ENCODE measurements around the gene APOC4. TPM values are rescaled to one million over a fixed set of nuclear protein-coding genes. Genes with fewer than 3 reads are reported as not detected.

The APOC4 gene
- total and polyA plus RNA-seq, 8 donors = 0.33 TPM; not detected in 7

- no peaks in the 10 kb centered on the region for H3K9me3 ChIP-seq
- no peak for DNase-seq
- peaks cover 16 to 50% (median 29%) of the 10 kb centered on the region in 4 donors for H3K4me1 ChIP-seq
- no peaks in the 10 kb centered on the region for H3K27me3 ChIP-seq
- H3K36me3 ChIP-seq = peaks cover 21 to 67% (median 59%) of the 10 kb centered on the region in 4 donors
- no peak for TF ChIP-seq EP300 (IDR thresholded peaks at IDR 0.05)
- no peak for TF ChIP-seq POLR2AphosphoS5 (IDR thresholded peaks at IDR 0.05)
- TF ChIP-seq CTCF (IDR thresholded peaks at IDR 0.05) = no peak
- no peak for TF ChIP-seq POLR2A (IDR thresholded peaks at IDR 0.05)
- 79 to 91% (median 87%) methylated on average over 7 to 8 of the region's 8 CpGs for WGBS, 5 donors
- no peak overlapping the region for H3K4me3 ChIP-seq
- H3K27ac ChIP-seq = no peak overlapping the region
- intact Hi-C loops (cut with DNase I; ENCODE audit: low total_unique reads) = no loop called here
Observed at GRCh38 chr19:44960906-44961728, 19.1 kb downstream of the APOC4 start.

- no peak for TF ChIP-seq EP300 (IDR thresholded peaks at IDR 0.05)
- no peak for TF ChIP-seq POLR2A (IDR thresholded peaks at IDR 0.05)
- TF ChIP-seq POLR2AphosphoS5 (IDR thresholded peaks at IDR 0.05) = no peak
- TF ChIP-seq CTCF (IDR thresholded peaks at IDR 0.05) = no peak
- WGBS, 5 donors = 83 to 93% (median 89%) methylated on average over 8 of the region's 8 CpGs
- peaks cover 9 to 42% (median 22%) of the 10 kb centered on the region in 4 donors for H3K4me1 ChIP-seq
- intact Hi-C loops (cut with DNase I; ENCODE audit: low total_unique reads) = no loop called here
- H3K9me3 ChIP-seq = no peaks in the 10 kb centered on the region
- H3K4me3 ChIP-seq = no peak overlapping the region
- no peaks in the 10 kb centered on the region for H3K27me3 ChIP-seq
- no peak for DNase-seq
- H3K36me3 ChIP-seq = peaks cover 26 to 74% (median 67%) of the 10 kb centered on the region in 4 donors
- no peak overlapping the region for H3K27ac ChIP-seq
Observed at GRCh38 chr19:44961821-44962220, 19.8 kb downstream of the APOC4 start.

- Histone ChIP-seq H3K27me3 (no peaks in the 10 kb centered on the region), H3K36me3 (peaks cover 37 to 93% (median 82%) of the 10 kb centered on the region in 4 donors), H3K4me1 (no peaks in the 10 kb centered on the region), H3K27ac (no peak overlapping the region), H3K9me3 (no peaks in the 10 kb centered on the region), H3K4me3 (no peak overlapping the region)
- no peak for TF ChIP-seq CTCF (IDR thresholded peaks at IDR 0.05)
- TF ChIP-seq POLR2AphosphoS5 (IDR thresholded peaks at IDR 0.05) = no peak
- TF ChIP-seq POLR2A (IDR thresholded peaks at IDR 0.05) = no peak
- no peak for TF ChIP-seq EP300 (IDR thresholded peaks at IDR 0.05)
- DNase-seq = no peak
- WGBS, 5 donors = 91 to 96% (median 93%) methylated on average over 5 of the region's 5 CpGs
- intact Hi-C loops (cut with DNase I; ENCODE audit: low total_unique reads) = no loop called here
Observed at GRCh38 chr19:44968118-44968517, 26.1 kb downstream of the APOC4 start.

- 79 to 96% (median 87%) methylated on average over 2 to 4 of the region's 4 CpGs for WGBS, 5 donors
Observed at GRCh38 chr19:44968670-44969069, 26.6 kb downstream of the APOC4 start.

More at GRCh38 chr19:44968670-44969069, 26.6 kb downstream of the APOC4 start:
- H3K4me1 ChIP-seq = no peaks in the 10 kb centered on the region
- TF ChIP-seq POLR2AphosphoS5 (IDR thresholded peaks at IDR 0.05) (no peak), EP300 (IDR thresholded peaks at IDR 0.05) (no peak), CTCF (IDR thresholded peaks at IDR 0.05) (no peak), POLR2A (IDR thresholded peaks at IDR 0.05) (no peak)
- intact Hi-C loops (cut with DNase I; ENCODE audit: low total_unique reads) = no loop called here
- no peak overlapping the region for H3K4me3 ChIP-seq
- no peak for DNase-seq
- peaks cover 34 to 94% (median 83%) of the 10 kb centered on the region in 4 donors for H3K36me3 ChIP-seq
- no peaks in the 10 kb centered on the region for H3K9me3 ChIP-seq
- no peaks in the 10 kb centered on the region for H3K27me3 ChIP-seq
- H3K27ac ChIP-seq = no peak overlapping the region

Data from stomach (tissue), 9 donors.